MCF 10A (cell line): ENCODE results near the gene RHBDL1. TPM values are rescaled to one million over a fixed set of nuclear protein-coding genes. Genes with fewer than 3 reads are reported as not detected.

Experiments used
- BruUV-seq: library from RNA; stranded (reverse); fragments of 400-500 nt; replicated peaks from 2 replicates; lab custom pipeline; 2021; lab: Mats Ljungman, UMichigan
- CTCF ChIA-PET: fragments of 300-600 bp; sonication (Branson Sonifier 250); formaldehyde crosslinking; extraction: SDS; loops from one replicate; lab custom pipeline; 2021; ENCODE audit warnings: antibody characterized with exemption, inconsistent platforms; lab: Yijun Ruan, JAX
- POLR2A ChIA-PET: fragments of 300-600, 350-650 bp; sonication (Branson Sonifier 250); formaldehyde crosslinking; extraction: SDS; loops from one replicate; lab custom pipeline; 2020; ENCODE audit warnings: antibody characterized with exemption, inconsistent platforms; lab: Yijun Ruan, JAX
- DNase-seq: peaks from one replicate; pipeline ENCODE4 v3.0.0-alpha.2; 2018; ENCODE audit not compliant: unreplicated experiment
- H3K27ac Mint-ChIP-seq: one replicate; pipeline ENCODE4 v1.8.0; 2022; ENCODE audit warnings: mild to moderate bottlenecking, low read depth, mixed read lengths; ENCODE audit not compliant: unreplicated experiment
- H3K27me3 Mint-ChIP-seq: one replicate; pipeline ENCODE4 v1.8.0; 2022; ENCODE audit warnings: mixed read lengths; ENCODE audit not compliant: insufficient read depth, unreplicated experiment
- H3K36me3 Mint-ChIP-seq: one replicate; pipeline ENCODE4 v1.8.0; 2022; ENCODE audit warnings: mild to moderate bottlenecking, moderate library complexity, mixed read lengths; ENCODE audit not compliant: insufficient read depth, unreplicated experiment
- H3K4me1 Mint-ChIP-seq: one replicate; pipeline ENCODE4 v1.8.0; 2022; ENCODE audit warnings: mixed read lengths; ENCODE audit not compliant: insufficient read depth, unreplicated experiment
- H3K4me3 Mint-ChIP-seq: one replicate; pipeline ENCODE4 v1.8.0; 2022; ENCODE audit warnings: mild to moderate bottlenecking, moderate library complexity, mixed read lengths; ENCODE audit not compliant: unreplicated experiment
- H3K9me3 Mint-ChIP-seq: one replicate; pipeline ENCODE4 v1.8.0; 2022; ENCODE audit warnings: mixed read lengths; ENCODE audit not compliant: unreplicated experiment
- CTCF ChIP-seq: fragments of 200-600 bp; IDR thresholded peaks from one replicate; pipeline ENCODE4 v1.8.0; 2022; ENCODE audit warnings: antibody characterized with exemption, mild to moderate bottlenecking; ENCODE audit not compliant: unreplicated experiment
- intact Hi-C: fragments of 100-400 bp; cut with micrococcal nuclease; formaldehyde crosslinking; loops from 2 replicates; pipeline ENCODE4 v1.14.1; 2022
- total RNA-seq: library from RNA; stranded (reverse); gene quantifications from 2 replicates; pipeline ENCODE4 v1.2.3, GENCODE V29; 2022

The RHBDL1 gene
- total RNA-seq, 1 experiment from 2014 or later = 3.0 TPM

GRCh38 chr16:669666-670065, 5.8 kb upstream of the RHBDL1 start:
- no peak for DNase-seq
- BruUV-seq = no TSS peak
- Mint-ChIP-seq H3K4me1 (no peaks in the 10 kb centered on the region), H3K27ac (no peak overlapping the region), H3K27me3 (no peaks in the 10 kb centered on the region), H3K4me3 (peak overlapping the region; percentile 75), H3K36me3 (peaks cover 37% of the 10 kb centered on the region), H3K9me3 (no peaks in the 10 kb centered on the region)
- POLR2A ChIA-PET = interaction anchor here (0.7 to 3.2 kb wide), 5 partner anchors 11 to 46 kb away, joined by 3 to 17 read pairs (median 6); partner anchors contain the start of genes STUB1 and WDR90
- CTCF ChIA-PET = interaction anchor here (1.0 kb wide), 1 partner anchor 9 kb away, joined by 6 read pairs; no protein-coding TSS in a partner anchor
- intact Hi-C loops = no loop called here
- TF ChIP-seq CTCF = no peak

DNA sequence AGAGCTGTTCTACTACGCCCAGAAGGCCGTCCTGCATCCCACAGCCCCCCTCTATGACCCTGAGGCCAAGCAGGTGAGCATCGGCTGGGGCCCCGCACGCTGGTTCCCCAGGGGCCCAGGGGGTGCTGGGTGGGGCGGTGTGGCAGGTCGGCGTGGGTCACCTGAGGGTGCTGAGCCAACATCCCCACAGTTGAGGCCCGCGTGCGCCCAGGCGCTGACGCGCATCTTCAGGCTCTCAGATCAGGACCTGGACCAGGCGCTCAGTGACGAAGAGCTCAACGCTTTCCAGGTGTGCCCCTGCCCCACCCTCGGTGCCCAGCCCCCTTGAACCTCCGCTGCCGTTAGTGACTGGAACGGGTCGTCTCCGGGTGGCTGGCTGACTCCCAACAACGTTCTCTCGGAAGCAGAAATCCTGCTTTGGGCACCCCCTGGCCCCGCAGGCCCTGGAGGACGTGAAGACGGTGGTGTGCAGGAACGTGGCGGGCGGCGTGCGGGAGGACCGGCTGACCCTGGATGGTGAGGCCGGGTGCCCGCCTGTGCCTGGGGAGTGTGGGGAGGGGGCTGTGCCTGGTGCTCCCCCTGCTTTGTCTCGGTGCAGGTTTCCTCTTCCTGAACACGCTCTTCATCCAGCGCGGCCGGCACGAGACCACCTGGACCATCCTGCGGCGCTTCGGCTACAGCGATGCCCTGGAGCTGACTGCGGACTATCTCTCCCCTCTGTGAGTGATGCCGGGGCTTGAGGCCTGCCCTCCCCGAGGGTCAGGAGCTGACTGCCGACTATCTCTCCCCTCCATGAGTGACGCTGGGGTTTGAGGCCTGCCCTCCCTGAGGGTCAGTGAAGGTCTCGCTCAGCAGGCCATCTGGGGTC, 4.8 kb upstream of the RHBDL1 start:
- H3K27me3 Mint-ChIP-seq = no peaks in the 10 kb centered on the region
- TSS peak; percentile 11 for BruUV-seq
- no peaks in the 10 kb centered on the region for H3K9me3 Mint-ChIP-seq
- CTCF ChIA-PET = interaction anchor here (0.6 to 1.7 kb wide), 3 partner anchors 8 to 1484 kb away, joined by 3 to 4 read pairs (median 3); no protein-coding TSS in a partner anchor
- H3K4me1 Mint-ChIP-seq = no peaks in the 10 kb centered on the region
- intact Hi-C loops = no loop called here
- no peak for TF ChIP-seq CTCF
- POLR2A ChIA-PET = interaction anchor here (0.5 kb wide), 1 partner anchor 473 kb away, joined by 3 read pairs; no protein-coding TSS in a partner anchor
- no peak for DNase-seq
- peaks cover 48% of the 10 kb centered on the region for H3K36me3 Mint-ChIP-seq
- H3K27ac Mint-ChIP-seq = no peak overlapping the region
- no peak overlapping the region for H3K4me3 Mint-ChIP-seq

GRCh38 chr16:671353-672131, 3.9 kb upstream of the RHBDL1 start:
- peaks cover 50% of the 10 kb centered on the region for H3K36me3 Mint-ChIP-seq
- ChIA-PET CTCF (interaction anchor here (0.6 to 1.7 kb wide), 2 partner anchors 9 to 1218 kb away, joined by 3 to 4 read pairs; no protein-coding TSS in a partner anchor), POLR2A (no interaction called here)
- H3K4me3 Mint-ChIP-seq = no peak overlapping the region
- H3K9me3 Mint-ChIP-seq = no peaks in the 10 kb centered on the region
- no peaks in the 10 kb centered on the region for H3K27me3 Mint-ChIP-seq
- intact Hi-C loops = no loop called here
- H3K27ac Mint-ChIP-seq = no peak overlapping the region
- BruUV-seq = no TSS peak
- DNase-seq = no peak
- TF ChIP-seq CTCF = no peak
- H3K4me1 Mint-ChIP-seq = no peaks in the 10 kb centered on the region

DNA sequence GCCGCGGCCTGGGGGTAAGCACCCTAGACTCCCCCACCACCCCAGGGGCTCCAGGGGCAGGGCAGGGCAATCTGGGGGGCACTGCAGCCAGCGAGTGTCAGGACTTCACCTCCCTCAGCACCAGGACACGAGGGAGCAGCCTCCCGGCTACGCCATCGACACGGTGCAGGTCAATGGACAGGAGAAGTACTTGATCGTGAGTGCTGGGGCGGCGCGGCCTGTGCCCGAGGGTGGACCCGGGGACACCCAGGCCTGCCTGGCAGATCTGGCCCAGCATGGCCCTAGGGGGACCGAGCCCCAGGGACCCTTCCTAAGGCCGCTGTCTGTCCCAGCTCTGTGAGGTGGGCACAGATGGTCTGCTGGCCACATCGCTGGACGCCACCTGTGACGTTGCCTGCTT, 3.1 kb upstream of the RHBDL1 start:
- Mint-ChIP-seq H3K27ac (no peak overlapping the region), H3K9me3 (no peaks in the 10 kb centered on the region), H3K27me3 (no peaks in the 10 kb centered on the region), H3K4me1 (no peaks in the 10 kb centered on the region), H3K36me3 (peaks cover 50% of the 10 kb centered on the region), H3K4me3 (no peak overlapping the region)
- ChIA-PET POLR2A (no interaction called here), CTCF (interaction anchor here (0.6 kb wide), 1 partner anchor 77 kb away, joined by 4 read pairs; no protein-coding TSS in a partner anchor)
- no peak for TF ChIP-seq CTCF
- TSS peak; percentile 12 for BruUV-seq
- no peak for DNase-seq
- intact Hi-C loops = no loop called here
